ENCODE data around the gene OSCP1. TPM values are rescaled to one million over a fixed set of nuclear protein-coding genes. Genes with fewer than 3 reads are reported as not detected.

Gene OSCP1
- total and polyA plus RNA-seq, 2 experiments from 2014 or later, result 2.2 to 2.6 TPM

DNA sequence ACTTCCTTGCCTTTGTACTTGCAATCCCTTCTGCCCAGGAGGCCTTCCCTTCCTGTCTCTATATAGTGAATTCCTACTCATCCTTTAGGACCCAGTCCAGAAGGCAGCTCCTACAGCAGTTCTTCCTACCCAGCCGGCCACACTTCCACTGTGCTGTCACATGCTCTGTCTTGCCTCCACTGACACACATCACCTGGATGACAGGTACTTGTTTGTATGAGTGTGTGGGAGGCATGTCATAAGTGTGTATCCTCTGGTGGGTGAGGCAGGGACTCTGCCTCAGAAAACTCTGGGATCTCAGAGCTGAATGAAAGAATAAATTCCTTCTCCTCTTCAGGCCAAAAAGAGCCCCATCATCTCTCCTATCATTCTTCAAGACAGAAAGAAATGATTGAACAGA lies 5.1 kb upstream of the OSCP1 start:
- TF ChIP-seq ZNF331 (CRISPR knock-in tag; IDR thresholded peaks at IDR 0.05; ENCODE audit: low read depth) (no peak), EZH2 (IDR thresholded peaks at IDR 0.05; ENCODE audit: low read depth, unreplicated experiment) (no peak), EZH2phosphoT487 (IDR thresholded peaks at IDR 0.05; ENCODE audit: unreplicated experiment) (no peak), STAT1 (IDR thresholded peaks at IDR 0.05; ENCODE audit: unreplicated experiment) (no peak), ZNF114 (CRISPR knock-in tag; IDR thresholded peaks at IDR 0.05) (no peak), NANOG (IDR thresholded peaks at IDR 0.05; ENCODE audit: borderline replicate concordance) (no peak), JUNB (IDR thresholded peaks at IDR 0.05; ENCODE audit: unreplicated experiment) (no peak), POLR2AphosphoS5 (IDR thresholded peaks at IDR 0.05; ENCODE audit: low read depth) (no peak), CREB1 (CRISPR knock-in tag; IDR thresholded peaks at IDR 0.05; ENCODE audit: low read depth) (no peak)
- TF ChIP-seq, protein P1, sequence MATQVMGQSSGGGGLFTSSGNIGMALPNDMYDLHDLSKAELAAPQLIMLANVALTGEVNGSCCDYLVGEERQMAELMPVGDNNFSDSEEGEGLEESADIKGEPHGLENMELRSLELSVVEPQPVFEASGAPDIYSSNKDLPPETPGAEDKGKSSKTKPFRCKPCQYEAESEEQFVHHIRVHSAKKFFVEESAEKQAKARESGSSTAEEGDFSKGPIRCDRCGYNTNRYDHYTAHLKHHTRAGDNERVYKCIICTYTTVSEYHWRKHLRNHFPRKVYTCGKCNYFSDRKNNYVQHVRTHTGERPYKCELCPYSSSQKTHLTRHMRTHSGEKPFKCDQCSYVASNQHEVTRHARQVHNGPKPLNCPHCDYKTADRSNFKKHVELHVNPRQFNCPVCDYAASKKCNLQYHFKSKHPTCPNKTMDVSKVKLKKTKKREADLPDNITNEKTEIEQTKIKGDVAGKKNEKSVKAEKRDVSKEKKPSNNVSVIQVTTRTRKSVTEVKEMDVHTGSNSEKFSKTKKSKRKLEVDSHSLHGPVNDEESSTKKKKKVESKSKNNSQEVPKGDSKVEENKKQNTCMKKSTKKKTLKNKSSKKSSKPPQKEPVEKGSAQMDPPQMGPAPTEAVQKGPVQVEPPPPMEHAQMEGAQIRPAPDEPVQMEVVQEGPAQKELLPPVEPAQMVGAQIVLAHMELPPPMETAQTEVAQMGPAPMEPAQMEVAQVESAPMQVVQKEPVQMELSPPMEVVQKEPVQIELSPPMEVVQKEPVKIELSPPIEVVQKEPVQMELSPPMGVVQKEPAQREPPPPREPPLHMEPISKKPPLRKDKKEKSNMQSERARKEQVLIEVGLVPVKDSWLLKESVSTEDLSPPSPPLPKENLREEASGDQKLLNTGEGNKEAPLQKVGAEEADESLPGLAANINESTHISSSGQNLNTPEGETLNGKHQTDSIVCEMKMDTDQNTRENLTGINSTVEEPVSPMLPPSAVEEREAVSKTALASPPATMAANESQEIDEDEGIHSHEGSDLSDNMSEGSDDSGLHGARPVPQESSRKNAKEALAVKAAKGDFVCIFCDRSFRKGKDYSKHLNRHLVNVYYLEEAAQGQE (IDR thresholded peaks at IDR 0.05; ENCODE audit: unreplicated experiment), result no peak
- TF ChIP-seq, protein P2, sequence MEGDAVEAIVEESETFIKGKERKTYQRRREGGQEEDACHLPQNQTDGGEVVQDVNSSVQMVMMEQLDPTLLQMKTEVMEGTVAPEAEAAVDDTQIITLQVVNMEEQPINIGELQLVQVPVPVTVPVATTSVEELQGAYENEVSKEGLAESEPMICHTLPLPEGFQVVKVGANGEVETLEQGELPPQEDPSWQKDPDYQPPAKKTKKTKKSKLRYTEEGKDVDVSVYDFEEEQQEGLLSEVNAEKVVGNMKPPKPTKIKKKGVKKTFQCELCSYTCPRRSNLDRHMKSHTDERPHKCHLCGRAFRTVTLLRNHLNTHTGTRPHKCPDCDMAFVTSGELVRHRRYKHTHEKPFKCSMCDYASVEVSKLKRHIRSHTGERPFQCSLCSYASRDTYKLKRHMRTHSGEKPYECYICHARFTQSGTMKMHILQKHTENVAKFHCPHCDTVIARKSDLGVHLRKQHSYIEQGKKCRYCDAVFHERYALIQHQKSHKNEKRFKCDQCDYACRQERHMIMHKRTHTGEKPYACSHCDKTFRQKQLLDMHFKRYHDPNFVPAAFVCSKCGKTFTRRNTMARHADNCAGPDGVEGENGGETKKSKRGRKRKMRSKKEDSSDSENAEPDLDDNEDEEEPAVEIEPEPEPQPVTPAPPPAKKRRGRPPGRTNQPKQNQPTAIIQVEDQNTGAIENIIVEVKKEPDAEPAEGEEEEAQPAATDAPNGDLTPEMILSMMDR (conservative IDR thresholded peaks at IDR 0.05; ENCODE audit: low read depth in 2 of 2), result no peak
- TF ChIP-seq, protein P3, sequence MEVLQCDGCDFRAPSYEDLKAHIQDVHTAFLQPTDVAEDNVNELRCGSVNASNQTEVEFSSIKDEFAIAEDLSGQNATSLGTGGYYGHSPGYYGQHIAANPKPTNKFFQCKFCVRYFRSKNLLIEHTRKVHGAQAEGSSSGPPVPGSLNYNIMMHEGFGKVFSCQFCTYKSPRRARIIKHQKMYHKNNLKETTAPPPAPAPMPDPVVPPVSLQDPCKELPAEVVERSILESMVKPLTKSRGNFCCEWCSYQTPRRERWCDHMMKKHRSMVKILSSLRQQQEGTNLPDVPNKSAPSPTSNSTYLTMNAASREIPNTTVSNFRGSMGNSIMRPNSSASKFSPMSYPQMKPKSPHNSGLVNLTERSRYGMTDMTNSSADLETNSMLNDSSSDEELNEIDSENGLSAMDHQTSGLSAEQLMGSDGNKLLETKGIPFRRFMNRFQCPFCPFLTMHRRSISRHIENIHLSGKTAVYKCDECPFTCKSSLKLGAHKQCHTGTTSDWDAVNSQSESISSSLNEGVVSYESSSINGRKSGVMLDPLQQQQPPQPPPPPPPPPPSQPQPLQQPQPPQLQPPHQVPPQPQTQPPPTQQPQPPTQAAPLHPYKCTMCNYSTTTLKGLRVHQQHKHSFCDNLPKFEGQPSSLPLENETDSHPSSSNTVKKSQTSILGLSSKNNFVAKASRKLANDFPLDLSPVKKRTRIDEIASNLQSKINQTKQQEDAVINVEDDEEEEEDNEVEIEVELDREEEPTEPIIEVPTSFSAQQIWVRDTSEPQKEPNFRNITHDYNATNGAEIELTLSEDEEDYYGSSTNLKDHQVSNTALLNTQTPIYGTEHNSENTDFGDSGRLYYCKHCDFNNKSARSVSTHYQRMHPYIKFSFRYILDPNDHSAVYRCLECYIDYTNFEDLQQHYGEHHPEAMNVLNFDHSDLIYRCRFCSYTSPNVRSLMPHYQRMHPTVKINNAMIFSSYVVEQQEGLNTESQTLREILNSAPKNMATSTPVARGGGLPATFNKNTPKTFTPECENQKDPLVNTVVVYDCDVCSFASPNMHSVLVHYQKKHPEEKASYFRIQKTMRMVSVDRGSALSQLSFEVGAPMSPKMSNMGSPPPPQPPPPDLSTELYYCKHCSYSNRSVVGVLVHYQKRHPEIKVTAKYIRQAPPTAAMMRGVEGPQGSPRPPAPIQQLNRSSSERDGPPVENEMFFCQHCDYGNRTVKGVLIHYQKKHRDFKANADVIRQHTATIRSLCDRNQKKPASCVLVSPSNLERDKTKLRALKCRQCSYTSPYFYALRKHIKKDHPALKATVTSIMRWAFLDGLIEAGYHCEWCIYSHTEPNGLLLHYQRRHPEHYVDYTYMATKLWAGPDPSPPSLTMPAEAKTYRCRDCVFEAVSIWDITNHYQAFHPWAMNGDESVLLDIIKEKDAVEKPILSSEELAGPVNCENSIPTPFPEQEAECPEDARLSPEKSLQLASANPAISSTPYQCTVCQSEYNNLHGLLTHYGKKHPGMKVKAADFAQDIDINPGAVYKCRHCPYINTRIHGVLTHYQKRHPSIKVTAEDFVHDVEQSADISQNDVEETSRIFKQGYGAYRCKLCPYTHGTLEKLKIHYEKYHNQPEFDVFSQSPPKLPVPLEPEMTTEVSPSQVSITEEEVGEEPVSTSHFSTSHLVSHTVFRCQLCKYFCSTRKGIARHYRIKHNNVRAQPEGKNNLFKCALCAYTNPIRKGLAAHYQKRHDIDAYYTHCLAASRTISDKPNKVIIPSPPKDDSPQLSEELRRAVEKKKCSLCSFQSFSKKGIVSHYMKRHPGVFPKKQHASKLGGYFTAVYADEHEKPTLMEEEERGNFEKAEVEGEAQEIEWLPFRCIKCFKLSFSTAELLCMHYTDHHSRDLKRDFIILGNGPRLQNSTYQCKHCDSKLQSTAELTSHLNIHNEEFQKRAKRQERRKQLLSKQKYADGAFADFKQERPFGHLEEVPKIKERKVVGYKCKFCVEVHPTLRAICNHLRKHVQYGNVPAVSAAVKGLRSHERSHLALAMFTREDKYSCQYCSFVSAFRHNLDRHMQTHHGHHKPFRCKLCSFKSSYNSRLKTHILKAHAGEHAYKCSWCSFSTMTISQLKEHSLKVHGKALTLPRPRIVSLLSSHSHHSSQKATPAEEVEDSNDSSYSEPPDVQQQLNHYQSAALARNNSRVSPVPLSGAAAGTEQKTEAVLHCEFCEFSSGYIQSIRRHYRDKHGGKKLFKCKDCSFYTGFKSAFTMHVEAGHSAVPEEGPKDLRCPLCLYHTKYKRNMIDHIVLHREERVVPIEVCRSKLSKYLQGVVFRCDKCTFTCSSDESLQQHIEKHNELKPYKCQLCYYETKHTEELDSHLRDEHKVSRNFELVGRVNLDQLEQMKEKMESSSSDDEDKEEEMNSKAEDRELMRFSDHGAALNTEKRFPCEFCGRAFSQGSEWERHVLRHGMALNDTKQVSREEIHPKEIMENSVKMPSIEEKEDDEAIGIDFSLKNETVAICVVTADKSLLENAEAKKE (CRISPR knock-in tag; IDR thresholded peaks at IDR 0.05), result no peak
- TF ChIP-seq, protein P4, sequence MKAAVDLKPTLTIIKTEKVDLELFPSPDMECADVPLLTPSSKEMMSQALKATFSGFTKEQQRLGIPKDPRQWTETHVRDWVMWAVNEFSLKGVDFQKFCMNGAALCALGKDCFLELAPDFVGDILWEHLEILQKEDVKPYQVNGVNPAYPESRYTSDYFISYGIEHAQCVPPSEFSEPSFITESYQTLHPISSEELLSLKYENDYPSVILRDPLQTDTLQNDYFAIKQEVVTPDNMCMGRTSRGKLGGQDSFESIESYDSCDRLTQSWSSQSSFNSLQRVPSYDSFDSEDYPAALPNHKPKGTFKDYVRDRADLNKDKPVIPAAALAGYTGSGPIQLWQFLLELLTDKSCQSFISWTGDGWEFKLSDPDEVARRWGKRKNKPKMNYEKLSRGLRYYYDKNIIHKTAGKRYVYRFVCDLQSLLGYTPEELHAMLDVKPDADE (IDR thresholded peaks at IDR 0.05), result no peak
- Mint-ChIP-seq H3K9me3 (no peaks in the 10 kb centered on the region), H3K36me3 (ENCODE audit: low read depth) (peaks cover 50% of the 10 kb centered on the region), H3K27ac (no peak overlapping the region), H3K4me3 (no peak overlapping the region), H3K27me3 (ENCODE audit: insufficient read depth, low read depth, poor library complexity) (peaks cover 8% of the 10 kb centered on the region), H3K4me1 (peaks cover 4% of the 10 kb centered on the region; the same call in 2 of the 3 replicates)
- H3K4me1 ChIP-seq (ENCODE audit: insufficient read depth), result no peaks in the 10 kb centered on the region; the same call in 1 of the 2 replicates
- no peak overlapping the region for H3K4me2 ChIP-seq
- H3K9me2 ChIP-seq (ENCODE audit: insufficient read depth), result no peaks in the 10 kb centered on the region
- no peaks in the 10 kb centered on the region for H3K27me3 ChIP-seq (ENCODE audit: insufficient read depth)
- ATAC-seq, result no peak
- no peaks in the 10 kb centered on the region for H3K79me2 ChIP-seq (replicated peaks; ENCODE audit: insufficient read depth)
- H2AFZ ChIP-seq, result no peak overlapping the region
- H3K4me3 ChIP-seq, result no peak overlapping the region
- DNase-seq (ENCODE audit: low spot score), result no peak
- H4K20me1 ChIP-seq (replicated peaks; ENCODE audit: insufficient read depth), result no peaks in the 10 kb centered on the region; the same call in none of the 2 replicates
- peaks cover 18% of the 10 kb centered on the region for H3K36me3 ChIP-seq (ENCODE audit: insufficient read depth)
- H3F3A ChIP-seq (replicated peaks; ENCODE audit: low read depth), result no peaks in the 10 kb centered on the region
- no peak overlapping the region for H3K27ac ChIP-seq (ENCODE audit: low read depth)
